Stimulated activated CD8-positive, alpha-beta memory T cell treated with anti-CD3 and anti-CD28 coated beads, Interleukin-4, amount 100 ng/mL, for 1 hour (primary cell): ENCODE results near the gene VIPR2.

Experiments
- DNase-seq, 2 donors: peaks; one replicate each; pipeline ENCODE4 v3.0.0-alpha.2; 2020; ENCODE audit warnings: low read depth in 2 of 2, low spot score in 1 of 2

Gene VIPR2

GRCh38 chr7:159047536-159047935, 97.1 kb downstream of the VIPR2 start:
- no peak for DNase-seq

- no peak for DNase-seq
Measured at GRCh38 chr7:159046300-159046699, 98.4 kb downstream of the VIPR2 start.

GRCh38 chr7:159045839-159046238, 98.8 kb downstream of the VIPR2 start:
- DNase-seq: no peak

GRCh38 chr7:159042581-159043101, 102.0 kb downstream of the VIPR2 start:
- no peak for DNase-seq

- no peak for DNase-seq
Measured at GRCh38 chr7:159042103-159042502, 102.6 kb downstream of the VIPR2 start.

- no peak for DNase-seq
Measured at GRCh38 chr7:159040912-159041711, 103.6 kb downstream of the VIPR2 start.

- no peak for DNase-seq
Measured at GRCh38 chr7:159040146-159040545, 104.5 kb downstream of the VIPR2 start.

- DNase-seq: no peak
Measured at GRCh38 chr7:159039716-159040115, 105.0 kb downstream of the VIPR2 start.

- DNase-seq: no peak
Measured at GRCh38 chr7:159038066-159038465, 106.6 kb downstream of the VIPR2 start.

GRCh38 chr7:159036916-159037605, 107.6 kb downstream of the VIPR2 start:
- no peak for DNase-seq

- DNase-seq: no peak
Measured at GRCh38 chr7:159035571-159036073, 109.0 kb downstream of the VIPR2 start.

- DNase-seq: no peak
Measured at GRCh38 chr7:159034988-159035387, 109.7 kb downstream of the VIPR2 start.

GRCh38 chr7:159034394-159034793, 110.3 kb downstream of the VIPR2 start:
- DNase-seq: no peak

GRCh38 chr7:159033956-159034355, 110.7 kb downstream of the VIPR2 start:
- no peak for DNase-seq

GRCh38 chr7:159033473-159033825, 111.2 kb downstream of the VIPR2 start:
- no peak for DNase-seq

- no peak for DNase-seq
Measured at GRCh38 chr7:159032753-159033472, 111.8 kb downstream of the VIPR2 start.

- DNase-seq: no peak
Measured at GRCh38 chr7:159032322-159032721, 112.3 kb downstream of the VIPR2 start.

GRCh38 chr7:159031750-159032149, 112.9 kb downstream of the VIPR2 start:
- DNase-seq: no peak

GRCh38 chr7:159031135-159031701, 113.4 kb downstream of the VIPR2 start:
- no peak for DNase-seq

GRCh38 chr7:159030490-159031134, 114.1 kb downstream of the VIPR2 start:
- DNase-seq: no peak
